SK-N-SH (cell line): ENCODE measurements around the gene TSSK2.

Experiments used
- CTCF ChIP-seq: fragments of 200-600 bp; sonication (generic); IDR thresholded peaks from 2 replicates; pipeline ENCODE4 v1.6.1; 2017; ENCODE audit warnings: antibody characterized with exemption, mild to moderate bottlenecking, moderate library complexity
- PBX3 ChIP-seq: IDR thresholded peaks from 2 replicates; pipeline ENCODE4; 2012
- TCF12 ChIP-seq: IDR thresholded peaks from 2 replicates; pipeline ENCODE4 v1.4.0; 2012

- TF ChIP-seq PBX3 (no peak), CTCF (no peak), TCF12 (no peak)
These were observed 24.0 kb upstream of the TSSK2 start for GRCh38 chr22:19106886-19107729.
